NCI-H187 treated with DMSO at 0.1 percent for 48 hours (cell line): ENCODE data around the gene ESR1.
"Not testable (repeated sequence)": the region's sequence is repeated elsewhere in the genome, so short reads cannot be mapped to it uniquely, and the experiment has no call there.

Source experiments
- DNase-seq: peaks from one replicate; lab custom pipeline; 2025; lab: John Stamatoyannopoulos, UW

ESR1 gene

DNA sequence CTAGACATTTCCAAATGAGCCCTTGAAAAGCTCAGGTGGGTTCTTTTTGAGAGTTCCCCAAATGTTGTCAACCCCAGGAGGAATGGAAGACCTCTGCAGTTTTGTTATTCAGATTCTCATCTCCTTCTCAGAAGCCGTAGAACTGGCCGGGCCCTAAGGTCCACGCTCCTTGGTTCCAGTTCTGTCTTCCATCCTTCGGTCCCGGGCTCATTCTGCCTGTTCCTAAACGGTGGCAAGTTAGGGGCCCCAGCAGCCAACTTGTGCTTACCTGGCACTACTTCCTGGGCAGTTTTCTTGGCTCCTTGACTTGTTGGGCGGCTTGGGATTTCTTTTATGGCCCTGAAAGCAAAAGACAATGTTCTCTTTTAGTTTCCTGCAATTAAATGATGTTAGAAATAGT is 6.4 kb downstream of the ESR1 start:
- no peak for DNase-seq

DNA sequence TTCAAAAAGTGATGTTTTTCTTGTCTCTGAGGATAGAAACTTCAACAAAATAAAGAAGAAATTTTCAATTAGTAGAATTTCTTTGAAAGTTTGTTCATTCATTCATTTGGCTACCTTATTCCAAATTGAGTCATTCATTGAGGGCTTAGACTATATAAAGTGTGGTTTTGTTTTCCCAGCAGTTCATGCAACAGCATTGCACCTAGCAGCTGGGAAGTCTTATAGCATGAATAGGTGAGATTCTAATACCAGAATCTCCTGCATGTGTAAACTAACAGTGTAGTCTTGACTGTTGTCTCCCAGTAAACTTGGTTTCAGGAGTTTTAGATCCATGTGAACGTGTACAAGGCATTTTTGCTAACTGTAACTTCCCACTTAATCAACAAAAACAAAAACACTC is 7.1 kb downstream of the ESR1 start:
- DNase-seq, result no peak

DNA sequence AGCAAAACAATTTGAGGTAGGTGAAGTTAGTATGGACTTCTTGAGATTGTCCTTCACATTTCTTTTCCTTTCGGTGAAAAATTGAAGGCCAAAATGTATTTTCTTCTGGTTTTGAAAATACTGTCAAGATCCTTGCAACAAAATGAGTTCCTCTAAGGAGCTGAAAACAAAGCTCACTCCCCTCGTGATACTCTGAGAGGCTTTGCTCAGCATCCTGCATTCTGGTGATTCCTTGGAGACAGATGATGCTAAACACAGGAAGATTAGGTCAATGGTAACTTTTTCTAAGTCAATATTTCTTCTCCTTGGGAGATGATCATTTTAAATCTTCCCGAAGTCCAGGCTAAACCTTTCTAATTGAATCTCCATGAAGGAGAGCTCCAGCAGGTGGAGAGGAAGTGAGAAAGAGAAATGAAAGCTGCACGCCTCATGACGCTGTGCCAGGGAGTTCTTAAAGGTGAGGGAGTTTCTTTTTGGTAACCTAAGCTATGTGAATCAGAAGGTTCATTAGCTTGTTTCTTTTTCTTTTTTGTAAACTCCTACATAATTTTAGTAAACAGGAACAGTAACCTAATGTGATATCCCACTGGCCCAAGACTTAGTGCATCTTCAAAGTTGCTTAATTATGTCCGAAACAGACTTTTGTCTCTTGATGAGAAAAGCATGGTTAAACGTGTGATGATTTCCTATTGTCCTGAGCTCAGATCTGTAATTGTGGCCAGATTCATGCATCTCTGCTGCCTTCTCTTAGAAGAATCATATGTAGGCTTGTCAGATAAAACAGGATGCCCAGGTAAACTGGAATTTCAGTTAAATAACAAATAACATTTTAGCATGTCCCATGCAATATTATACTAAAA is 15.0 kb downstream of the ESR1 start:
- DNase-seq, result no peak

DNA sequence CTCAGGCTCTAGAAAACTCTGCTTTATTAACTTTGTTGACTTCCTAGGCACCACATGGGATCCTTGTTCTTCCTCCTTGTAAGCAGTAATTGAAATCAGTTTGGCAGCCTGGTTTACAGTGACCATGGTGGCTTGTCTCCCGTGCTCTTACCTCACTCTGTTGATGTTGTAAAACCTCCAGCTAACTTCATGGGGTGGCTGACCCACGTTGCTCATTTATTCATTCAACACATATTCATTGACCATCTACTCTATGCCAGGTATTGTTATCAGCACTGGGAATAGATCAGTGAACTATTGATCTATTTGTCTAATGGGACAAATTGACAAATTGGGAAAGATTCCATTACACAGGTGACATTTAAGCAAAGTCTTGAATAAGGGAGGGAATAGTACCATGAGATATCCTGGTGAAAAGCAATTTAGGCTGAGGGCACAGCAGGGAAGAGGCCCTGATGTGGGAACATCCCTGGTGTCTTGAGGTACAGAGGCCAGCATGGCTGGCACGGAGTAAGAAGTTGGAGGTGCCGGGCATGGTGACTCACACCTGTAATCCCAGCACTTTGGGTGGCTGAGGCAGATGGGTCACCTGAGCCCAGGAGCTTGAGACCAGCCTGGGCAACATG is 19.1 kb downstream of the ESR1 start:
- no peak for DNase-seq

- DNase-seq, result no peak
Measured at GRCh38 chr6:151832710-151833109, 25.2 kb downstream of the ESR1 start.

GRCh38 chr6:151835396-151835795 is 27.9 kb downstream of the ESR1 start:
- DNase-seq, result no peak

GRCh38 chr6:151837223-151837622 is 29.7 kb downstream of the ESR1 start:
- no peak for DNase-seq

DNA sequence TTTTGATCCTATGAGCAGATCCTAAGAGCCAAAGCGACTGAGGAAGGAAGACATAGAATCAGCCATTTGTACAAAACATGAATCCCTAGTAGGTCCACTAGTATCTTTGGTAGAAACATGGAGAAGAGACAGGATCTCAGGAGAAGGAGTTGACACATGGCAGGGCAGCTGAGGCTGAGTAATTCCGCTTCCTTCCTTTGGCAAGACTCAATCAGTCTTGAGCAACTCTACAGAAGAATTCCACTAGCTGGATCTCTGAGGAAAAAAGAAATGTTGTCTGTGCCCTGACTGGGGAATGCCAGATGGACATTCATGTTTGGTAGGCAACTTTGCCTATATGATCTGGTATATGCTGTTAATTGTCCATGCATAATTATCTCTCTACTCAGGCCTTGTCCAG is 35.3 kb downstream of the ESR1 start:
- DNase-seq, result no peak

DNA sequence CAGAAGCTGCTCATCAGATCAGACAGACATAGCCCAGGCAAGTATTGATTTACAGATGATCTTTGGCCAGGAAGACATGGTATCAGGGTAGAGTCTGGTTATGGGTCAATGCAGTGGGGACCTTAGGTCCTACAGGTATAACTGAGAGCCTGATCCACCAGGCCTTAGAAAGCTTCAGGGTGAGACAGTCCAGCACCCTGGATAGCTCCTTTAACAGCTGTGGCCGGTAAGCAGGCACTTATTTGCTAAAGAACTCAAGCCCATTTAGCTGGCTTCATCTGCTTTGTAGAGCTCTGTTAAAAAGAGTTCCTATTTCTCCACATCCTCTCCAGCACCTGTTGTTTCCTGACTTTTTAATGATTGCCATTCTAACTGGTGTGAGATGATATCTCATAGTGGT is 39.6 kb downstream of the ESR1 start:
- DNase-seq, result no peak

DNA sequence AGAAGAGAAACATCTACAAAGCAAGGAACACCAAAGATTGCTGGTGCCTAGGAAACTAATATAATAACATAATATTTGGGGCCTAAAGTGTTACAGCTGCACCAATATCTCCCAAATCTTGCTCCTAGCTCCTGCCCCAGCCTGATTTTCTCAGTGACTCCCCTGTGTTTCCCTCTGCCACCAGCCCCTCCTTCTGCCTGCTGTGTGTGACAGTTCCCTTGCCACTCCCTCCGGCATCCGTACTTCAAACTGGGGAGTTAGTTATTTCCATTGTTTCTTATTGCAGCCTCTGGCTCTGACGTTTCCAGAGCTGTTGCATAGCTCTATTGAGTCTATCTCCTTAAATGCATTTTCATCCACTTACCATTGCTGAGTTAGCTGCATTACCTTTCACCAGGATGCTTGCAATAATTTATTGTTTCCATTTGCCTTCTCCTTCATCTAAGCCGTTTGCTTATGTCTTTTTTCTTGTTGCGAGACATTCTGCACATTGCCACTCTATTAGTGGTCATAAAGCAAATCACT is 43.1 kb downstream of the ESR1 start:
- no peak for DNase-seq

DNA sequence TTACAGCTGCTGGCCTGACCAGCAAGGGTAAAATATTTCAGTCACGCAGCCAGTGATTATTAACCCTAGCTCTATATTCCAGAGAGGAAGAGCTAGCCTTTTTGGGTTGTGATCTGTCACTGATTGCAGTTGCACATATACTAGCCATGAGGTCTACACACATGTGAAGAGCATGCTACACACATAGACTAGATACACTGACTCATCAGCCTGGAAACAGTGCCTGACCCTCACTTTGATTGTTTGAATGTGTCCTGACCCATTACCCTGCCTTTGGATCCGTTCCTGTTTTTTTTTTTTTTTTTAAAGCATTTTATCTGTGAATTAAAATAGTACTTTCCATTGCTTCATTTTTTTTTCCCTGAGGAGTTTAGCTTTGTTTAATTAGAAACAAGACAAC is 50.8 kb downstream of the ESR1 start:
- no peak for DNase-seq

- DNase-seq, result no peak
Measured at GRCh38 chr6:151862461-151862860, 55.0 kb downstream of the ESR1 start.

DNA sequence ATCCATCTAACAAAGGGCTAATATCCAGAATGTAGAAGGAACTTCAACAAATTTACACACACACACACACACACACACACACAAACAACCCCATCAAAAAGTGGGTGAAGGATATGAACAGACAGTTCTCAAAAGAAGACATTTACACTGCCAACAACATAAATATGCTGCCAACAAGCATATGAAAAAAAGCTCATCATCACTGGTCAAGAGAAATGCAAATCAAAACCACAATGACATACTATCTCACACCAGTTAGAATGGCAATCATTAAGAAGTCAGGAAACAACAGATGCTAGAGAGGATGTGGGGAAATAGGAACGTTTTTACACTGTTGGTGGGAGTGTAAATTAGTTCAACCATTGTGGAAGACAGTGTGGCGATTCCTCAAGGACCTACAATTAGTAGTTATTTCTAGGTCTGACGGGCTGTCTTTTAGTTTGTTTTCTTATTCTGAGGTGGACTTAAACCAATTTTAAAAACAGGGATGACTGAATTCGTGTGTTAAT is 59.9 kb downstream of the ESR1 start:
- DNase-seq, result not testable (repeated sequence)

- no peak for DNase-seq
Measured at GRCh38 chr6:151869345-151869744, 61.9 kb downstream of the ESR1 start.

GRCh38 chr6:151869787-151870186 is 62.3 kb downstream of the ESR1 start:
- no peak for DNase-seq

DNA sequence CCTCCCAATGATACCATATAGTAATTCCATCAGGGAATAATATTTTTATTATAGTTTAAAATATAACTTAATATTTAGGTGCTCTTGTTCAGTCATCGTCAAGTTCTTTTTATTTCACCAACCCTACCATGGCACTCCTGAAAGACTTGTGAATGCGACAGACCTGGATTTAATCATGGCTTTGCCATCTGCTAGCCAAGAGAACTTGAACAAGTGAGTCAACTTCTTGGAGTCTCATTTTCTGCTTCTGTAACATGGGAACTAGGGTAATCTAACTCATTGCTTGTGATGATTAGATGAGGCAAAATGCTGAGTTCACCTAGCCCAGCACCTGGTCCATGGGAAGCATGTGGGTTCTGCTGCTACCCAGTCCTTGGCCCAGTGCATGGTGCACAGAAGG is 62.9 kb downstream of the ESR1 start:
- DNase-seq, result no peak

DNA sequence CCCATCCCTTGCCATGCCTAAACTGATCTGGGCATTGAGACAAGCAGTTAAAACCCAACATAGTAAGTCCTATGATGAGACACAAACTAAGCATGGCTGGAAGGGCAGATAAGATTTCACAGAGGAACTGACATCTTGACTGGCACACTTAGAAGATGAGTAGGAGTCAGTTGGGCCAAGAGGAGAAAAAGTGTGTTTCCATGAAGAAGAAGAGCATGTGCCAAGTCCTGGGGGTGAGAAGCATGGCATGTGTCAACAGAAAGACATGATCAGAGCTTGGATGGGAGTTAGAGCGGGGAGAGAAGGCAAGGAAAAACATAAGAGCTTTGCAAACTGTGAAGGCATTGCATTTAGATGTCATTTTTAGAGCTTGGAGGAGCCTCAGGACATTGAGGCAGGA is 68.0 kb downstream of the ESR1 start:
- DNase-seq, result no peak

- DNase-seq, result no peak
Measured at GRCh38 chr6:151876122-151876521, 68.6 kb downstream of the ESR1 start.

DNA sequence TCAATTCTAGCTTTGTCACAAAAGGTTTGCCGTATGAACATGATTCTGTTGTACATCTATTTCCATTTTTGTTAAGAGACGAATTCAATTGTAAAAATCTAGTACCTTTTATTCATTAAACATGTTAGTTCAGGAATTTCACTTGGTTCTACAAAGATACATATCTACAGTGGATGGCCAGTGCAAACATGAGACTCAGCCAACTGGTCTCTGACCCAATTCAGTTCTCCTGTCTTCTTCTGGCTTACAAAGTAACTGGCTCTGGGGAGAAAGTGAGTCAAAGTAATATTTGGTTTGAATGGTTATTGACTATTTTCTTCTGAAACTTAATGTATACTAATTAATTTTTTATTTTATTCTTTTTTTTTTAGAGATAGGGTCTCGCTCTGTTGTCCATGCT is 70.0 kb downstream of the ESR1 start:
- DNase-seq, result no peak

GRCh38 chr6:151881231-151881630 is 73.7 kb downstream of the ESR1 start:
- no peak for DNase-seq

- DNase-seq, result no peak
Measured at GRCh38 chr6:151882206-151882605, 74.7 kb downstream of the ESR1 start.

- no peak for DNase-seq
Measured at GRCh38 chr6:151885234-151885633, 77.8 kb downstream of the ESR1 start.

DNA sequence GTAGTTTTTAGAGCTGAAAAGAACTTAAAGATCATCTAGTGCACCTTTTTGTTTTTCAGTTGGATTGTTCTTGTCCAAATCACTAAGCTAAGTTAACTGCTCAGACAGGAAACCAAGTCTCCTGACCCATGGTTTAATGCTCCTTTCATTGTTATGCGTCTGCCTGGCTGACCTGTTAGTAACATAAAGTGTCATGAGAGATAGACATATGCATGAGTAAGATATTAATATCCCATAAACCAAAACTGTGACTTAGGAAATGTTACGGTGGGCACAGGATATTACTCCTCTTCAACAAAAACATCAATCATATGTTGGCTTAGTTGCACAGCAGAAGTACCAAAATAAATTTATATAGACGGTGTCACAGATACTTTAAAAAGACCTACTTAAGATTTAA is 84.0 kb downstream of the ESR1 start:
- no peak for DNase-seq
